Esophagus muscularis mucosa (tissue), 4 donors: Measurements from ENCODE around the gene PDCD4. TPM values are rescaled to one million over a fixed set of nuclear protein-coding genes. Genes with fewer than 3 reads are reported as not detected.
A peak's percentile ranks its signal among the peaks of the same experiment; 100 is the strongest.

Experiments used
- DNase-seq: peaks from one replicate; pipeline ENCODE4 v3.0.0-alpha.2; 2017; ENCODE audit errors: extremely low spot score
- H3K27ac ChIP-seq, 4 donors: fragments of 200-600 bp; sonication (generic); replicated peaks in 1 of 4; 1 replicate in 3 of 4; 2 replicates in 1 of 4; pipeline ENCODE4 v1.5.1; 2016 to 2019; ENCODE audit warnings: mild to moderate bottlenecking in 1 of 4
- H3K27me3 ChIP-seq, 4 donors: fragments of 200-600 bp; sonication (generic); one replicate each; pipeline versions ENCODE4 v1.5.1 to v1.6.0; 2016 to 2019
- H3K36me3 ChIP-seq, 4 donors: fragments of 200-600 bp; sonication (generic); one replicate each; pipeline ENCODE4 v1.5.1; 2016 to 2019
- H3K4me1 ChIP-seq, 4 donors: fragments of 200-600 bp; sonication (generic); one replicate each; pipeline ENCODE4 v1.5.1; 2016 to 2019
- H3K4me3 ChIP-seq, 4 donors: fragments of 200-600 bp; sonication (generic); 1 replicate in 2 of 4; 2 replicates in 2 of 4; pipeline ENCODE4 v1.5.1; 2016 to 2019; ENCODE audit warnings: mild to moderate bottlenecking in 4 of 4, moderate library complexity in 1 of 4
- H3K9me3 ChIP-seq, 4 donors: fragments of 200-600 bp; sonication (generic); 1 replicate in 3 of 4; 2 replicates in 1 of 4; pipeline ENCODE4 v1.5.1; 2016 to 2019
- CTCF ChIP-seq, 3 experiments: fragments of 200-600 bp in 2 of 3; fragments of 450-650 bp in 1 of 3; sonication (generic) in 2 of 3; IDR thresholded peaks; one replicate each; pipeline ENCODE4 v1.5.1; 2017 to 2019; ENCODE audit warnings: antibody characterized with exemption in 3 of 3, mild to moderate bottlenecking in 2 of 3, moderate library complexity in 1 of 3
- EP300 ChIP-seq: sonication (generic); formaldehyde crosslinking; IDR thresholded peaks from one replicate; pipeline ENCODE4 v1.6.1; 2017; ENCODE audit warnings: antibody characterized with exemption
- POLR2A ChIP-seq: fragments of 450-650 bp; IDR thresholded peaks from one replicate; pipeline ENCODE4 v1.6.1; 2017; ENCODE audit warnings: antibody characterized with exemption, moderate library complexity, mild to moderate bottlenecking, low read depth
- POLR2AphosphoS5 ChIP-seq, 2 donors: sonication (generic); formaldehyde crosslinking; IDR thresholded peaks; one replicate each; pipeline ENCODE4 v1.6.1; 2017; ENCODE audit warnings: antibody characterized with exemption in 2 of 2
- WGBS: methylation state at CpG from one replicate; pipeline ENCODE4 v1.1.5; 2018; 5-methylcytosine and 5-hydroxymethylcytosine counted together
- intact Hi-C: fragments of 100-400 bp; cut with DNase I; formaldehyde crosslinking; loops from one replicate; pipeline ENCODE4 v1.15.1; 2023
- total RNA-seq, 4 donors: library from RNA; depleted of rRNA; stranded (reverse); fragments of >200 nt; gene quantifications; one replicate each; pipeline versions ENCODE4 v1.1.0 to v1.2.1, GENCODE V29; 2016

The PDCD4 gene
- total RNA-seq, 4 donors from 2014 or later, result 65.6 to 97.7 (median 78.3) TPM

DNA sequence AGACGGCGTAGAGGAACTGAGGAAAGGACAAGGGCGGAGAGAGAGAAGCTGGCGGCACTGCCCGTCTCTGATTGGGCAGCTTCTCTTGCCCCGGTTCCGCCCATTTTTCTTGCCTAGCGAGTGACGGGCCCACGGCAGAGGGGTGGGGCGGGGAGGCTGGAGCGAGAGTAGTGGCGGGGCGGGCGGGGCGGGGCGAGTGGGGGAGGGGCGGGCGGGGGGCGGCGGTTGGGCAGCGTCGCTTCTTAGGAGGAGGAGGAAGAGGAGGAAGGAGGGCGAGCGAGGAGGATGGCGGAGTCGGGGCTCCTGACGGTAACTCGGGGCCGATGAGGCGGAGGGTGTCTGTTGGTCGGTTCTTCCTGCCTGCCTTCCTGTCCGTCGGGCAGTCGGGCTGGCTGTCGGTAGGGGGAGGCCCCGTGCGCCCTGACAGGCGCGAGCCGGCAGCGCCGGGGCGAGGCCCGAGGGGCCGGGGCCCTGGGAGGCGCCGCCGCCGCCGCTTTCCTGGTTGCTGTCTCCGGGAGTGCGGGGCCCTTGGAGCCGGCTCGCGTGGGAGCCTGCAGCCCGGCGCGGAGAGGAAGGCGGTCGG, 47.7 kb downstream of the PDCD4 start, which contains the start of gene SHOC2:
SHOC2 (plus strand) TSS at position 256 of the 583 bp plus-strand sequence. CDS start 44,755 bp downstream, outside the sequence.
- peak in 1 of 3 experiments; percentile 27 for TF ChIP-seq CTCF (IDR thresholded peaks at IDR 0.05)
- no peak for TF ChIP-seq EP300
- TF ChIP-seq POLR2AphosphoS5 (IDR thresholded peaks at IDR 0.05), result peak; percentile 75 to 83
- TF ChIP-seq POLR2A, result peak; percentile 73
- H3K27me3 ChIP-seq, result no peaks in the 10 kb centered on the region
- 2% methylated on average over 35 of the region's 61 CpGs for WGBS
- intact Hi-C loops, result loop anchor here (5.0 kb wide), 1 partner anchor 47 kb away; the partner anchor contains the start of gene PDCD4
- peaks cover 0 to 6% (median 0%) of the 10 kb centered on the region in 4 donors for H3K36me3 ChIP-seq
- peak within 1 kb of the TSS; percentile 98 to 99 (median 98) for H3K27ac ChIP-seq
- H3K9me3 ChIP-seq, result no peaks in the 10 kb centered on the region
- H3K4me3 ChIP-seq, result peak within 1 kb of the TSS; percentile 79 to 92 (median 88)
- no peak for DNase-seq
- H3K4me1 ChIP-seq, result peaks cover 22 to 50% (median 48%) of the 10 kb centered on the region in 4 donors

GRCh38 chr10:110919971-110920881, 48.5 kb downstream of the PDCD4 start:
- Histone ChIP-seq H3K27me3 (no peaks in the 10 kb centered on the region), H3K36me3 (peaks cover 0 to 6% (median 0%) of the 10 kb centered on the region in 4 donors), H3K9me3 (no peaks in the 10 kb centered on the region), H3K4me1 (peaks cover 22 to 56% (median 54%) of the 10 kb centered on the region in 4 donors), H3K27ac (peak overlapping the region; percentile 97 to 99 (median 98)), H3K4me3 (peak overlapping the region; percentile 79 to 92 (median 88))
- under 1% methylated on average over 15 of the region's 44 CpGs for WGBS
- DNase-seq, result no peak
- intact Hi-C loops, result loop anchor here (5.0 kb wide), 1 partner anchor 48 kb away; the partner anchor contains the start of gene PDCD4
- no peak for TF ChIP-seq POLR2AphosphoS5 (IDR thresholded peaks at IDR 0.05)
- TF ChIP-seq POLR2A, result no peak
- TF ChIP-seq EP300, result no peak

GRCh38 chr10:110923856-110924493, 52.2 kb downstream of the PDCD4 start:
- Histone ChIP-seq H3K36me3 (no peaks in the 10 kb centered on the region), H3K9me3 (no peaks in the 10 kb centered on the region), H3K27me3 (no peaks in the 10 kb centered on the region), H3K4me3 (no peak overlapping the region), H3K27ac (no peak overlapping the region), H3K4me1 (peaks cover 14 to 58% (median 54%) of the 10 kb centered on the region in 4 donors)
- WGBS, result 28% methylated on average over 2 of the region's 2 CpGs
- DNase-seq, result no peak
- intact Hi-C loops, result no loop called here
- TF ChIP-seq EP300 (no peak), CTCF (IDR thresholded peaks at IDR 0.05) (no peak), POLR2AphosphoS5 (IDR thresholded peaks at IDR 0.05) (no peak), POLR2A (no peak)

- no peak overlapping the region for H3K4me3 ChIP-seq
- no peaks in the 10 kb centered on the region for H3K27me3 ChIP-seq
- TF ChIP-seq POLR2AphosphoS5 (IDR thresholded peaks at IDR 0.05), result no peak
- TF ChIP-seq EP300, result no peak
- TF ChIP-seq CTCF (IDR thresholded peaks at IDR 0.05), result no peak
- no peak for TF ChIP-seq POLR2A
- DNase-seq, result no peak
- H3K27ac ChIP-seq, result no peak overlapping the region
- H3K4me1 ChIP-seq, result peaks cover 28 to 64% (median 60%) of the 10 kb centered on the region in 4 donors
- no peaks in the 10 kb centered on the region for H3K9me3 ChIP-seq
- H3K36me3 ChIP-seq, result no peaks in the 10 kb centered on the region
- 97% methylated on average over 2 of the region's 2 CpGs for WGBS
- intact Hi-C loops, result no loop called here
These were observed 55.7 kb downstream of the PDCD4 start for GRCh38 chr10:110927461-110927860.
